Body of pancreas (tissue), 4 donors: ENCODE data around the gene KIT. TPM values are rescaled to one million over a fixed set of nuclear protein-coding genes. Genes with fewer than 3 reads are reported as not detected.

Experiments used
- ATAC-seq: fragments of 150-250 bp; one replicate; pipeline ENCODE4 v1.9.1; 2016
- DNase-seq, 4 donors: peaks; one replicate each; pipeline ENCODE4 v3.0.0-alpha.2; 2019
- H3K27ac ChIP-seq, 4 donors: fragments of 200-600 bp; sonication (generic); 1 replicate in 3 of 4; 2 replicates in 1 of 4; pipeline versions ENCODE4 v1.5.1 to v1.6.1; 2016 to 2019; ENCODE audit warnings: mild to moderate bottlenecking in 1 of 4, mixed read lengths in 1 of 4, moderate library complexity in 1 of 4
- H3K27me3 ChIP-seq, 2 donors: fragments of 200-600 bp; sonication (generic); one replicate each; pipeline ENCODE4 v1.6.0; 2016; ENCODE audit warnings: mild to moderate bottlenecking in 1 of 2
- H3K36me3 ChIP-seq, 2 donors: fragments of 200-600 bp; sonication (generic); replicated peaks in 1 of 2; 2 replicates each; pipeline ENCODE4 v1.5.1; 2016; ENCODE audit warnings: low read depth in 2 of 2; ENCODE audit not compliant: insufficient read depth in 1 of 2
- H3K4me1 ChIP-seq: fragments of 200-600 bp; sonication (generic); one replicate; pipeline ENCODE4 v1.6.0; 2016
- H3K4me3 ChIP-seq, 2 donors: fragments of 200-600 bp; sonication (generic); 1 replicate in 1 of 2; 2 replicates in 1 of 2; pipeline ENCODE4 v1.5.1; 2016 to 2019
- H3K9me3 ChIP-seq, 3 donors: fragments of 200-600 bp; sonication (generic); 1 replicate in 2 of 3; 2 replicates in 1 of 3; pipeline ENCODE4 v1.5.1; 2016
- CTCF ChIP-seq, 7 experiments: fragments of 450-650 bp in 4 of 7; fragments of 200-600 bp in 3 of 7; sonication (generic) in 3 of 7; IDR thresholded peaks; one replicate each; pipeline ENCODE4 v1.5.1; 2016 to 2019; ENCODE audit warnings: antibody characterized with exemption in 7 of 7
- POLR2A ChIP-seq, 3 donors: fragments of 450-650 bp; IDR thresholded peaks; one replicate each; pipeline ENCODE4 v1.6.1; 2016; ENCODE audit warnings: antibody characterized with exemption in 3 of 3, mild to moderate bottlenecking in 2 of 3
- WGBS, 2 donors: methylation state at CpG; one replicate each; pipeline ENCODE4 v1.1.5; 2017; 5-methylcytosine and 5-hydroxymethylcytosine counted together
- intact Hi-C: fragments of 100-400 bp; cut with DNase I; formaldehyde crosslinking; loops from one replicate; pipeline ENCODE4 v1.15.1; 2023
- total RNA-seq, 2 donors: library from RNA; depleted of rRNA; stranded (reverse); fragments of >200 nt; gene quantifications; one replicate each; pipeline ENCODE4 v1.1.0, GENCODE V29; 2016

Gene KIT
- total RNA-seq, 2 donors from 2014 or later = 2.1 to 4.0 TPM

GRCh38 chr4:54703182-54703581, 45.4 kb downstream of the KIT start:
- H3K36me3 ChIP-seq = no peaks in the 10 kb centered on the region
- H3K27me3 ChIP-seq = no peaks in the 10 kb centered on the region
- no peaks in the 10 kb centered on the region for H3K4me1 ChIP-seq
- H3K9me3 ChIP-seq = no peaks in the 10 kb centered on the region
- no peak overlapping the region for H3K4me3 ChIP-seq
- WGBS, 2 donors = 67 to 77% methylated on average over 4 of the region's 4 CpGs
- no peak for DNase-seq
- H3K27ac ChIP-seq = no peak overlapping the region
- no peak for ATAC-seq
- TF ChIP-seq POLR2A (IDR thresholded peaks at IDR 0.05) (no peak), CTCF (IDR thresholded peaks at IDR 0.05) (no peak)
- intact Hi-C loops = no loop called here

GRCh38 chr4:54707406-54707805, 49.6 kb downstream of the KIT start:
- WGBS, 2 donors = 68 to 72% methylated on average over 3 of the region's 3 CpGs
- TF ChIP-seq CTCF (IDR thresholded peaks at IDR 0.05) = no peak
- no peak for TF ChIP-seq POLR2A (IDR thresholded peaks at IDR 0.05)

GRCh38 chr4:54708339-54709279, 50.9 kb downstream of the KIT start:
- Histone ChIP-seq H3K27ac (no peak overlapping the region), H3K4me1 (no peaks in the 10 kb centered on the region), H3K27me3 (no peaks in the 10 kb centered on the region), H3K36me3 (no peaks in the 10 kb centered on the region), H3K4me3 (no peak overlapping the region), H3K9me3 (no peaks in the 10 kb centered on the region)
- DNase-seq (peak in 1 of 4 donors; percentile 13), ATAC-seq (no peak)
- TF ChIP-seq CTCF (IDR thresholded peaks at IDR 0.05) (no peak), POLR2A (IDR thresholded peaks at IDR 0.05) (no peak)
- 67 to 76% methylated on average over 19 to 20 of the region's 20 CpGs for WGBS, 2 donors
- intact Hi-C loops = no loop called here

More at GRCh38 chr4:54707406-54707805, 49.6 kb downstream of the KIT start:
- Histone ChIP-seq H3K4me1 (no peaks in the 10 kb centered on the region), H3K27ac (no peak overlapping the region), H3K36me3 (no peaks in the 10 kb centered on the region), H3K27me3 (no peaks in the 10 kb centered on the region), H3K4me3 (no peak overlapping the region), H3K9me3 (no peaks in the 10 kb centered on the region)
- ATAC-seq = no peak
- DNase-seq = no peak
- intact Hi-C loops = no loop called here

- no peaks in the 10 kb centered on the region for H3K36me3 ChIP-seq
- H3K4me1 ChIP-seq = no peaks in the 10 kb centered on the region
- no peak overlapping the region for H3K4me3 ChIP-seq
- peak; percentile 42 for ATAC-seq
- intact Hi-C loops = no loop called here
- no peaks in the 10 kb centered on the region for H3K27me3 ChIP-seq
- no peaks in the 10 kb centered on the region for H3K9me3 ChIP-seq
- WGBS, 2 donors = 21 to 30% methylated on average over 8 of the region's 8 CpGs
- H3K27ac ChIP-seq = no peak overlapping the region
- TF ChIP-seq CTCF (IDR thresholded peaks at IDR 0.05) (no peak), POLR2A (IDR thresholded peaks at IDR 0.05) (no peak)
- peak in 1 of 4 donors; percentile 30 for DNase-seq
These were observed 51.6 kb downstream of the KIT start for GRCh38 chr4:54709400-54709799.
